A549 (cell line): ENCODE data around the gene RNF133.

Source experiments
- CTCF ChIP-seq: fragments of >200 bp; sonication (Bioruptor Twin); formaldehyde crosslinking; IDR thresholded peaks from 3 replicates; pipeline ENCODE4 v1.5.1; 2016
- EHF ChIP-seq: fragments of 250-450 bp; sonication (Bioruptor Pico); IDR thresholded peaks from 2 replicates; pipeline ENCODE4 v1.5.0; 2020; ENCODE audit warnings: mild to moderate bottlenecking
- POLR2A ChIP-seq: IDR thresholded peaks from 2 replicates; pipeline ENCODE4 v1.6.1; 2012; ENCODE audit warnings: mild to moderate bottlenecking, low read length
- POLR2AphosphoS2 ChIP-seq: conservative IDR thresholded peaks from 2 replicates; pipeline ENCODE4 v1.6.1; 2012; ENCODE audit warnings: low read length, improper control_type of control experiment, inconsistent platforms
- RFX5 ChIP-seq: fragments of 450-650 bp; IDR thresholded peaks from 2 replicates; pipeline ENCODE4 v1.7.1; 2014; ENCODE audit warnings: antibody characterized with exemption, mild to moderate bottlenecking, moderate library complexity
- SMC3 ChIP-seq: fragments of >200 bp; sonication (Bioruptor Twin); formaldehyde crosslinking; IDR thresholded peaks from 3 replicates; pipeline ENCODE4 v1.6.1; 2018; ENCODE audit warnings: inconsistent platforms
- TF ChIP-seq, protein P1 (sequence below): fragments of 150-350 bp; IDR thresholded peaks from 2 replicates; pipeline ENCODE4 v1.6.1; 2014; ENCODE audit warnings: low read depth, mild to moderate bottlenecking, low read length

DNA sequence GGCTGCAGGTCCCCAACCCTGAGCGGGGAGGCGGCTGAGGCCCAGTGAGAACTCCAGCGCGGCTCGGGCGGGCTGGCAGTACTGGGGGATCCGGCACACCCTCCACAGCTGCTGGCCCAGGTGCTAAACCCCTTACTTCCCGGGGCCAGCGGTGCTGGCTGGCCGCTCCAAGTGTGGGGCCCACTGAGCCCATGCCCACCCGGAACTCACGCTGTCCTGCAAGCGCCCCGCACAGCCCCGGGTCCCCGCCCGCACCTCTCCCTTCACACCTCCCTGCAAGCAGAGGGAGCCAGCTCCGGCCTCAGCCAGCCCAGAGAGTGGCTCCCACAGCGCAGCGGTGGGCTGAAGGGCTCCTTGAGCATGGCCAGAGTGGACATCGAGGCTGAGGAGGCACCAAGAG, 25.0 kb downstream of the RNF133 start:
- TF ChIP-seq CTCF (no peak), POLR2A (no peak), SMC3 (no peak), EHF (no peak), POLR2AphosphoS2 (no peak), RFX5 (no peak)
- TF ChIP-seq, protein P1, sequence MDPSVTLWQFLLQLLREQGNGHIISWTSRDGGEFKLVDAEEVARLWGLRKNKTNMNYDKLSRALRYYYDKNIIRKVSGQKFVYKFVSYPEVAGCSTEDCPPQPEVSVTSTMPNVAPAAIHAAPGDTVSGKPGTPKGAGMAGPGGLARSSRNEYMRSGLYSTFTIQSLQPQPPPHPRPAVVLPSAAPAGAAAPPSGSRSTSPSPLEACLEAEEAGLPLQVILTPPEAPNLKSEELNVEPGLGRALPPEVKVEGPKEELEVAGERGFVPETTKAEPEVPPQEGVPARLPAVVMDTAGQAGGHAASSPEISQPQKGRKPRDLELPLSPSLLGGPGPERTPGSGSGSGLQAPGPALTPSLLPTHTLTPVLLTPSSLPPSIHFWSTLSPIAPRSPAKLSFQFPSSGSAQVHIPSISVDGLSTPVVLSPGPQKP: no peak
